Endometrium (tissue), 2 donors: Measurements from ENCODE around the gene HEATR5A.
A peak's percentile ranks its signal among the peaks of the same experiment; 100 is the strongest.
"Not testable (repeated sequence)": the region's sequence is repeated elsewhere in the genome, so short reads cannot be mapped to it uniquely, and the experiment has no call there.

Experiments used
- FAIRE-seq: peaks from 2 replicates; lab custom pipeline; 2012; peaks lifted over from hg19 to GRCh38; lab: Jason Lieb, UNC
- donor health status: control.
- donor health status: control.

HEATR5A gene

DNA sequence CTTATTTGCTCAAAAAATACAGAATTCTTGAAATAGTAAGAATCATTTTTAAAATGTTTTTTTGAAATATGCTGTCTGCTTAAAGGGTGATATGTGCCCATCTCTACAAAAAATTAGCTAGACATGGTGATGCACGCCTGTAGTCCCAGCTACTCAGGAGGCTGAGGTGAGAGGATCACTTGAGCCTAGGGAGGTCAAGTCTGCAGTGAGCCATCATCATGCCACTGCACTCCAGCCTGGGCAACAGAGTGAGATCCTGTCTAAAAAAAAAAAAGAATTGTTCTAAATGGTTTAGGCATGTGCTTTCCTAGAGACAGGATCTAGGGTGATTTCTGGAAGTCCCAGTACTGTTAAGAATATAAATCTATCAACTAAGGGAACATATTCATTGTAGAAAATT is 137.2 kb downstream of the HEATR5A start:
- no peak for FAIRE-seq

- no peak for FAIRE-seq
Observed at GRCh38 chr14:31280871-31281220, 139.5 kb downstream of the HEATR5A start.

GRCh38 chr14:31280132-31280870 is 140.0 kb downstream of the HEATR5A start:
- no peak for FAIRE-seq

DNA sequence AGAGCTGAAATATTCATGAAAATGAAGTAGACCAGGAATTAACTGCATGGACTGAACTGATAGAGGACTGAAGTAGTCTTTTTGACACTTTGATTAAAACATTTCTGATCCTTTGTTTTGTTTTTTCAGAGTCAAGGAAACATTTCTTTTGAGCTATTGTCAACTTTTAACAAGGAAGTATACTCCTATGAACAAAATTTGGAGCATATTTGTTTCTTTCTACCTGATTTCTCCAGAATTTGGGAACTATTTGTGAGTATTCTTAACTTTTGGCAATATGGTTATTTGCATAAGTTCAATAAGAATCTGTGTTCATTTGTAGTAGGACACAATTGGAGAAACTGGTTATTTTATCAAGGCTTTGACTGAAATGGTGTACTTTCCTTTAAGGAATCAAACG is 141.5 kb downstream of the HEATR5A start:
- FAIRE-seq = no peak

DNA sequence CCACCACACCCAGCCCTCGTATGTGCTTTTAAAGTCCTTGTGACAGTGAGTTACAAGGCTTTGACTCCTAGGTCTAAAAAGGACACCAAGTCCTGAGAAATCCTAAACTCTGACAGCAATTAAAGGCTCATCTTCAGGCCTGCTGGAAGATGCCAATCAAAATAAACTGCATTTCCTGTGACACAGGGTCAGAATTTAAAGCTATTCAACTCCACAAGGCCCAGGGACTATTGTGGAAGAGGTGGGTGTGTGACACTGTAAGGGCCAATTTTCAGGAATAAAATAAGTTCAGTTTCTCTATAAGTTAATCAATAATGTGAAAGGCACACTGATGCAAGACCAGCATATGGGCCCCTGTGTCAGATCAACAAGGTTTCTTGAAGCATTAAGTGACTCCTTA is 143.3 kb downstream of the HEATR5A start:
- no peak for FAIRE-seq

DNA sequence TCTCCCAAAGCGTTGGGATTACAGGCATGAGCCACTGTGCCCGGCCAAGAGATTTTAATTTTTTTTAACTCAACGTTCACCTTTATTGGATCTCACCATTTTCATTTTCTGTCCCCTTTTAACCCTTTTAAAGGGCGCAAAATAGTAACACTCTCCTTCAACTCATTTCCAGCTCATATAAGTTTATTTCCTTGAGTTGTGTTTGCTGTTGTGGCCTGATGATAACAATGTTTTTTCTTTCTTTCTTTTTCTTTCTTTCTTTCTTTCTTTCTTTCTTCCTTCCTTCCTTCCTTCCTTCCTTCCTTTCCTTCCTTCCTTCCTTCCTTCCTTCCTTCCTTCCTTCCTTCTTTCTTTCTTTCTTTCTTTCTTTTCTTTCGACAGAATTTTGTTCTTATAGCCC is 143.9 kb downstream of the HEATR5A start:
- FAIRE-seq = not testable (repeated sequence)

DNA sequence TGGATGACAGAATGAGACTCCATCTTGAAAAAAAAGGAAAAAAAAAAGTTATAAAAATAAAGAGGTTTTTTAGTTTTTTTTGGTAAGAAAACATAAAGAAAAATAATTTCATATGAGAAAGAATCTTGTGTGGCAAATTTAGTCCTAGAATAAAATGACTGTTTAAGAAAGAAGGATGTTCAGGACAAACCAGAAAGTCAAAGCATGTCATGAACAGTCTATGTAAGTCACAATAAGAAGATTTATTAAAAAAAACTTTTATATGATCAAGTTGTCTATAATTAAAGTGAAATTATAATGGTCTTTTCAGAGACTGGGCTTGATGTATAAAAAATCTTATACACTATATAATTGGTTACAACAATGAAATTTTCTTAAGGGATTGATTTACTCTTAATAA is 144.6 kb downstream of the HEATR5A start:
- FAIRE-seq = no peak

GRCh38 chr14:31271648-31272047 is 148.7 kb downstream of the HEATR5A start:
- no peak for FAIRE-seq

DNA sequence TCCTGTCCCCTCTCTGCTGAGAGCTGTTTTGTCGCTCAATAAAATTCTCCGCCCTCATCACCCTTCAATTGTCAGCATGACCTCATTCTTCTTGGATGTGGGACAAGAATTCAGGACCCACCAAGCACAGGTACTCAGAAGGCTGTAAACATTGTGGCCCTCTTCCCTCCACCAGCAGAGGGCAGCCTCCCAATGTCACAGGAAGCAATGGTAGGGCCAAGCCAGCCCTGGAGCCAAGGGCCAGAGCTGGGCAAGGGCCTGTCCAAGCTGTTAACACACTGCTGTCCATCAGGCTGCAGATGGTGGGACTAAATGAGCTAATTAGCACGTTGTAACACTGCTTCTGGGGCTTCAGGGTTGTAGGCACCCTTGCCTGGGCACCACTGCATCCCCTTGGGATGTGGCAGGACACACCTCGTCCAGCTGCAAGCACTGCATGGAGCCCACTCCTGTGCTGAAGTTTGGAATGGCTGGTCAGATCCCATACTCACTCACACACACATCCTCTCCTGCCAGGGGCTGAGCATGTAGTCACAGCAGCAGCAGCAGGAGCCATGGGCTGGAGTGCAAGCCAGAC is 150.1 kb downstream of the HEATR5A start:
- no peak for FAIRE-seq

DNA sequence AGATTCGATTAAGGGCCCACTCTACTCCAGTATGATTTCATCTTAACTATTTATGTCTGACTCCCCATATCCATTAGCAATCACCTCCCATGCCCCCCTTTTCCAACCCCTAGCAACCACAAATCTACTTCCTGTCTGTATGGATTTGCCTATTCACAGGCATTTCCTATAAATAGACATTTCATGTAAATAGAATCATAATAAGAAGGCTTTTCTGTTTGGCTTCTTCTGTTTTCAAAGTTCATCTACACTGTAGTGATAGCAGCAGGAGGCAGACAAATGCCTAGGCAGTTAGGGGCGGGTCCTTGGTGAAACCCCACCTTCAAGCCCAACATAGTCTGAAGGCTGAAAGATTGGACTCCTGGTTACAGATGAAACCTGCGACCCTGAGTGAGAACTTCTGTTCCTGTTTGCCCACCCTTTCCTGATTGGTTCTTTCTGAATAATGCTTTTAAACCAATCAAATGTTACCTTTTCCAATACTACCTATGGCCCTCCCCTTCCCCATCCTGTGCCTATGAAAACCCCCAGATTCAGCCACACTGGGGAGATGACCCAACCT is 150.6 kb downstream of the HEATR5A start:
- FAIRE-seq = no peak

DNA sequence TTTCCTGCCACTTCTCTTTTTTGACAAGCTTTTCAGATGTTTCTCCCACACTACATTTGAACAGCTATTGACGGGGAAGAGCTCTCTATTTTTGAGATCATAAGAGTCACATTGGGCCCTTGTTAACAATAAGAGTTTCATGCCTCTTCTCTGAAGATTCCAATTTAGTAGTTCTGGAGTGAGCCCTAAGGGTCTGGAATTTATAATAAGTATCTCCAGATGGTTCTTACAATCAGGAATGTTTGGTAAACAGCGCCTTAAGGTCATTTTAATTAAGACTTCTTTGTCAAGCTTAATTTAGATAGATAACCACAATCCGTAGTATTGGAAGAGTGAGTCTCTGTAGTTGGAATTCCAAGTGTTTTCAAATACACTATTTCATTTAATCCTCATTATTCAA is 152.1 kb downstream of the HEATR5A start:
- FAIRE-seq = peak; percentile 12

- FAIRE-seq = no peak
Observed at GRCh38 chr14:31266437-31267331, 153.7 kb downstream of the HEATR5A start.

DNA sequence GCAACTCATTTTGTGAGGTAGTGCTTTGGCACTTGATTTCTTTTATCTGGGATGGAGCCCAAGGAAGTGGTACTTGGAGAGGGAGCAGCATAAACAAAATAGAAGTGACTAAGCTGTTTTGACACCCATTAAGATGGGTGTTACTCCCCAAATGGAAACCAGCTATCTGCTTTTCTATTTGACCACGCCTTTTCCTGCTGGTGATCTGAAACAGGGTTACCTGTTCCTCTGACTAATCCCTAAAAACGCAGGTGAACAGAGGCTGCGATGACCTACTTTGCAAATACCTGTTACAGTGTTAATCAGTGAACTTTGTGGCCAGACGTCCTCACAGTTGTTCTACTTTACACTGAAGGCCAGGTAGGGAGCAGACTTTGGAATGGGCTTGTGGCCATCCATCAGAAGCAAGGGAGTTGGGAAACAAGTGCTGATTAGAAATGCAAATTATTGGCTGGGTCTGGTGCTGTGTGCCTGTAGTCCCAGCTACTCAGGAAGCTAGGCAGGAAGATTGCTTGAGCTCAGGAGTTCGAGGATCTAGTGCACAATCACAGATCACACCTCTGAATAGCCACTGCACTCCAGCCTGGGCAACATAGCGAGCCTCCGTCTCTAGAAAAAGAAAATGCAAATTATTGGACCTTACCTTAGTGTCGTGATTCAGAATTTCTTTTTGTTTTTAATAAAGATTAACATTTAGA is 154.5 kb downstream of the HEATR5A start:
- no peak for FAIRE-seq

DNA sequence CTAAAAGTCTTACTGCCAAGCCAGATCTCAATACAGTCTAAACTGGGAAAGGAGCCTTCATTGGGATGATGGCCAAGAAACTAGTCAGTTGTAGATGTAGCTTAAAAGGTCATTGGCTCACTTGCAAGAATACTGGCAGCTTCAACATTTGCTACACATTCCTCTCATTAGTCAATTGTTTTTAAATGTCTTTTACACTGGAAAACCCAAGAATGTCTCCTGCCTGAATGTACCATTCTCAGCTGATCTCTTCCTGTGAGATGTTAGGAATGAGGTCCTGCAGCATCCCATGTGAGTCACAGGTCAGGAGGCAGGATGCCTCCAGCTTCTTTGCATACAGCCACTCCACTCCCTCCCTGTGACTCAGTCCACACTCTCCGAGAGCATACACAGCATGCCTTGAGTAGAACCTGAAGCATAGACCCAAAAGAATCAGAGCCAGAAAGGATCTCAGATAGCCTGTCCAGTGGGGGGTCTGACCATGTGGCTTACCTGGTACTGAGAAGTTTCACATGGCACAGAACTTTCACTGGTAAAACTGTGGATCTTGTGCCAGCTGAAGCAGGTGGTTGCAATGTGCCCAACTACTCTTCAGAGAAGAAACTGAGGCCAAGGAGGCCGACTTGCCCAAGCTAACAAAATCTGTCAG is 156.7 kb downstream of the HEATR5A start:
- peak; percentile 23 for FAIRE-seq

GRCh38 chr14:31261859-31262731 is 158.3 kb downstream of the HEATR5A start:
- no peak for FAIRE-seq

- no peak for FAIRE-seq
Observed at GRCh38 chr14:31261523-31261858, 158.9 kb downstream of the HEATR5A start.

DNA sequence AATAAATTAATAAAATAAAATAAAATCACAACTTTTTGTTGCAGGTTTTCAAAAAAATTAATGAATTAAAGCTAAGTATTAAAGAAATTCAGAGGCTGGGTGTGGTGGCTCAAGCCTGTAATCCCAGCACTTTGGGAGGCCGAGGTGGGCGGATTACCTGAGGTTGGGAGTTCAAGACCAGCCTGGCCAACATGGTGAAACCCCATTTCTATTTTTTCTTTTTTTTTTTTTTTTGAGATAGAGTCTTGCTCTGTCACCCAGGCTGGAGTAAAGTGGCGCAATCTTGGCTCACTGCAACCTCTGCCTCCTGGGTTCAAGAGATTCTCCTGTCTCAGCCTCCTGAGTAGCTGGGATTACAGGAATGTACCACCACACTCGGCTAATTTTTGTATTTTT is 161.3 kb downstream of the HEATR5A start:
- not testable (repeated sequence) for FAIRE-seq

- FAIRE-seq = no peak
Observed at GRCh38 chr14:31258427-31259039, 161.8 kb downstream of the HEATR5A start.

DNA sequence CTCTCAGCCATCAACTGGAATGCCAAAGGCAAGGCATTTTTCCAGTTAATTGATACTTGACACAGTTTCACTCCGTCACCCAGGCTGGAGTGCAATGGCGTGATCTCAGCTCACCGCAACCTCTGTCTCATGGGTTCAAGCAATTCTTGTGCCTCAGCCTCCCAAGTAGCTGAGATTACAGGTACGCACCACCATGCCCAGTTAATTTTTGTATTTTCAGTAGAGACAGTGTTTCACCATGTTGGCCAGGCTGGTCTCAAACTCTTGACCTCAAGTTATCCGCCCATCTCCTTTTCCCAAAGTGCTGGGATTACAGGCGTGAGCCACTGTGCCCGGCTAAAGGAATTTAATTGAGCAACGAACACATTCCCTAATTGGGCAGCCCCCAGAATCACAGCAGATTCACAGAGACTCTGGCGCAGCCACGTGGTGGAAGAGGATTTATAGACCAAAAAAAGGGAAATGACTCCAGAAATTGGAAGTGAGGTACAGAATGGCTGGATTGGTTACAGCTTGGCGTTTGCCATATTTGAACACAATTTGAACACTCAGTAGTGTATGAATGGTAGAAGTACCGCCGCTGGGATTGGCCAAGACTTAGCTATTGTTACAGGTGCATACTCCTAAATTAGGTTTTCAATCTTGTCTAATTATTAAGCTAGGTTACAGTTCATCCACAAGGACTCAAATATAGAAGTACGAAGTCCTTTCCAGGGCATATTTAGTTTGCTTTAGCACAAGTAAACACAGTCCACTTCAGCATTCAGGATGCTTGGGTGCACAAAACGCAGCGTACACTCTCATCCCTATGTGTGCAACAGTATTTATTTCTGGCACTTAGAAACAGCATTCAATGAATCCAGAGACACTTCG is 162.6 kb downstream of the HEATR5A start:
- FAIRE-seq = not testable (repeated sequence)

- no peak for FAIRE-seq
Observed at GRCh38 chr14:31257244-31257553, 163.2 kb downstream of the HEATR5A start.
